ENCODE results near the gene KRTAP2-2. TPM values are rescaled to one million over a fixed set of nuclear protein-coding genes. Genes with fewer than 3 reads are reported as not detected.

KRTAP2-2 gene
- total and polyA plus RNA-seq, 2 donors (not counting 3 experiments of a cell fraction or from before 2014, with no cell fraction given) = not detected

GRCh38 chr17:41026715-41027471 is 28.1 kb downstream of the KRTAP2-2 start, which contains the start of gene KRTAP1-5:
Gene KRTAP1-5, minus strand, starts transcription at chr17:41027208. Its CDS starts 53 bp downstream, at chr17:41027155.
- H3K4me2 ChIP-seq (ENCODE audit: insufficient read depth, low read length) = no peak within 1 kb of the TSS
- intact Hi-C loops (cut with micrococcal nuclease) (loop anchor here (10.0 kb wide), 1 partner anchor 752 kb away; no protein-coding TSS in a partner anchor), dilution Hi-C loops (cut with MboI; ENCODE audit: extremely low pct_ligation_motif_present, low sequenced_read_pairs) (no loop called here)
- no peaks in the 10 kb centered on the region for H3K9me1 ChIP-seq (replicated peaks; ENCODE audit: control insufficient read depth, extremely low read depth, insufficient read depth, low read length)
- no TSS peak for BruUV-seq (replicated peaks)
- no peaks in the 10 kb centered on the region for H3K4me1 ChIP-seq (ENCODE audit: control insufficient read depth, extremely low read depth, insufficient read depth, low read length)
- CTCF ChIA-PET = no interaction called here
- no peak for FAIRE-seq
- TF ChIP-seq POLR2AphosphoS5 (IDR thresholded peaks at IDR 0.05; ENCODE audit: insufficient read depth, low read depth, low read length) (no peak), EZH2 (IDR thresholded peaks at IDR 0.05; ENCODE audit: borderline replicate concordance, low read depth, low read length, severe bottlenecking) (no peak), JUN (IDR thresholded peaks at IDR 0.05; ENCODE audit: borderline replicate concordance, insufficient read depth, insufficient read length, low read depth) (no peak), FOS (IDR thresholded peaks at IDR 0.05; ENCODE audit: borderline replicate concordance, insufficient read depth, low read length) (no peak), MYC (IDR thresholded peaks at IDR 0.05; ENCODE audit: low read depth, low read length) (no peak)
- no peak within 1 kb of the TSS for H3K27ac ChIP-seq (ENCODE audit: insufficient read depth, low read depth, low read length)
- POLR2A ChIA-PET = no interaction called here
- DNase-seq (ENCODE audit: low read depth, low spot score) = no peak
- H3K36me3 ChIP-seq (ENCODE audit: control insufficient read depth in 2 of 2, extremely low read depth in 1 of 2, insufficient read depth in 2 of 2, low read length in 2 of 2) = no peaks in the 10 kb centered on the region
- H4K20me1 ChIP-seq (replicated peaks; ENCODE audit: control insufficient read depth, extremely low read depth, insufficient read depth, low read length) = no peaks in the 10 kb centered on the region
- no peaks in the 10 kb centered on the region for H3K79me2 ChIP-seq (ENCODE audit: control insufficient read depth, insufficient read depth, low read length)
- no peaks in the 10 kb centered on the region for H3K9me3 ChIP-seq (replicated peaks; ENCODE audit: control insufficient read depth, insufficient read depth, low read length)
- H3K4me3 ChIP-seq (replicated peaks in 1 of 3; ENCODE audit: insufficient read depth in 1 of 3, low read depth in 1 of 3, low read length in 3 of 3) = no peak within 1 kb of the TSS
- no peak within 1 kb of the TSS for H2AFZ ChIP-seq (ENCODE audit: low read depth, low read length)
- H3K27me3 ChIP-seq (ENCODE audit: control insufficient read depth in 2 of 2, insufficient read depth in 2 of 2, low read length in 2 of 2) = peaks cover 2 to 4% of the 10 kb centered on the region in 2 experiments
- H3K9ac ChIP-seq (replicated peaks; ENCODE audit: extremely low read depth, insufficient read depth, low read length) = no peak within 1 kb of the TSS

GRCh38 chr17:41024697-41025096 is 30.3 kb downstream of the KRTAP2-2 start:
- TF ChIP-seq JUN (IDR thresholded peaks at IDR 0.05; ENCODE audit: borderline replicate concordance, insufficient read depth, insufficient read length, low read depth) = no peak
- no peak for TF ChIP-seq POLR2A (IDR thresholded peaks at IDR 0.05; ENCODE audit: low read depth, low read length)
- DNase-seq (ENCODE audit: low read depth, low spot score) = no peak
- ChIA-PET POLR2A (no interaction called here), CTCF (no interaction called here)
- H3K27me3 ChIP-seq (ENCODE audit: control insufficient read depth in 2 of 2, insufficient read depth in 2 of 2, low read length in 2 of 2) = peaks cover 0 to 2% of the 10 kb centered on the region in 2 experiments
- dilution Hi-C loops (cut with MboI; ENCODE audit: extremely low pct_ligation_motif_present, low sequenced_read_pairs) = no loop called here
- H3K9ac ChIP-seq (replicated peaks; ENCODE audit: extremely low read depth, insufficient read depth, low read length) = no peak overlapping the region
- H3K9me1 ChIP-seq (replicated peaks; ENCODE audit: control insufficient read depth, extremely low read depth, insufficient read depth, low read length) = no peaks in the 10 kb centered on the region
- no peaks in the 10 kb centered on the region for H4K20me1 ChIP-seq (replicated peaks; ENCODE audit: control insufficient read depth, extremely low read depth, insufficient read depth, low read length)
- no peak overlapping the region for H3K4me2 ChIP-seq (ENCODE audit: insufficient read depth, low read length)
- no peaks in the 10 kb centered on the region for H3K9me3 ChIP-seq (replicated peaks; ENCODE audit: control insufficient read depth, insufficient read depth, low read length)
- no peak overlapping the region for H3K4me3 ChIP-seq (replicated peaks in 1 of 3; ENCODE audit: insufficient read depth in 1 of 3, low read depth in 1 of 3, low read length in 3 of 3)
- H3K4me1 ChIP-seq (ENCODE audit: control insufficient read depth, extremely low read depth, insufficient read depth, low read length) = no peaks in the 10 kb centered on the region
- H3K27ac ChIP-seq (ENCODE audit: insufficient read depth, low read depth, low read length) = no peak overlapping the region
- no peaks in the 10 kb centered on the region for H3K79me2 ChIP-seq (ENCODE audit: control insufficient read depth, insufficient read depth, low read length)
- no peak overlapping the region for H2AFZ ChIP-seq (ENCODE audit: low read depth, low read length)
- intact Hi-C loops (cut with micrococcal nuclease) = loop anchor here (10.0 kb wide), 1 partner anchor 750 kb away; no protein-coding TSS in a partner anchor
- H3K36me3 ChIP-seq (ENCODE audit: control insufficient read depth in 2 of 2, extremely low read depth in 1 of 2, insufficient read depth in 2 of 2, low read length in 2 of 2) = no peaks in the 10 kb centered on the region
- no peak for FAIRE-seq
- no TSS peak for BruUV-seq (replicated peaks)
